Measurements from ENCODE around the gene HLA-DOB.
A peak's percentile ranks its signal among the peaks of the same experiment; 100 is the strongest.

The HLA-DOB gene

DNA sequence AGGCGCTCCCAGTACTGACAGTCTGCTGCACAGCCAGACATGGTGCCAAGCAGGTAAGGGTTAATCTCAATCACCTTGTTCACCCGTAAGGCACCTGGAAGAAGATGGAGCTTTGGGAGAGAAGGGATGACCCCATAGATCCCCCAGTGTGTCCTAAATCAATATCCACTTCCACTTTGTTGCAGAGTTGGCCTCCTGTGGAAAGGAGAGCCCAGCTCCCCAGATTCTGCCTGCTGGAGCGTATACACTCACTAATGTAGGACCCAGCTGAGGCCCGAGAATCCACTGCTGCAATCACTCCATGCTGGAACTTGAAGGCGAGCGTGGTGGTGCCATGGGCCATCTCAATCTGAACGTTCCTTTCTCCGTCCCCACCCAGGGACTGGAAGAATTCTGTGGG, 25.9 kb upstream of the HLA-DOB start:
- TF ChIP-seq SIN3A (IDR thresholded peaks at IDR 0.05; ENCODE audit: borderline replicate concordance, insufficient read depth, low read length) = no peak
- TF ChIP-seq FOXP2 (optimal IDR thresholded peaks at IDR 0.05; ENCODE audit: borderline replicate concordance, extremely low read depth, extremely low read length, insufficient read depth) = no peak
- TF ChIP-seq TAF1 (IDR thresholded peaks at IDR 0.05; ENCODE audit: borderline replicate concordance, insufficient read depth, low read length) = no peak
- TF ChIP-seq POLR2AphosphoS5 (IDR thresholded peaks at IDR 0.05; ENCODE audit: low read depth, low read length) = no peak
- TF ChIP-seq, protein P1, sequence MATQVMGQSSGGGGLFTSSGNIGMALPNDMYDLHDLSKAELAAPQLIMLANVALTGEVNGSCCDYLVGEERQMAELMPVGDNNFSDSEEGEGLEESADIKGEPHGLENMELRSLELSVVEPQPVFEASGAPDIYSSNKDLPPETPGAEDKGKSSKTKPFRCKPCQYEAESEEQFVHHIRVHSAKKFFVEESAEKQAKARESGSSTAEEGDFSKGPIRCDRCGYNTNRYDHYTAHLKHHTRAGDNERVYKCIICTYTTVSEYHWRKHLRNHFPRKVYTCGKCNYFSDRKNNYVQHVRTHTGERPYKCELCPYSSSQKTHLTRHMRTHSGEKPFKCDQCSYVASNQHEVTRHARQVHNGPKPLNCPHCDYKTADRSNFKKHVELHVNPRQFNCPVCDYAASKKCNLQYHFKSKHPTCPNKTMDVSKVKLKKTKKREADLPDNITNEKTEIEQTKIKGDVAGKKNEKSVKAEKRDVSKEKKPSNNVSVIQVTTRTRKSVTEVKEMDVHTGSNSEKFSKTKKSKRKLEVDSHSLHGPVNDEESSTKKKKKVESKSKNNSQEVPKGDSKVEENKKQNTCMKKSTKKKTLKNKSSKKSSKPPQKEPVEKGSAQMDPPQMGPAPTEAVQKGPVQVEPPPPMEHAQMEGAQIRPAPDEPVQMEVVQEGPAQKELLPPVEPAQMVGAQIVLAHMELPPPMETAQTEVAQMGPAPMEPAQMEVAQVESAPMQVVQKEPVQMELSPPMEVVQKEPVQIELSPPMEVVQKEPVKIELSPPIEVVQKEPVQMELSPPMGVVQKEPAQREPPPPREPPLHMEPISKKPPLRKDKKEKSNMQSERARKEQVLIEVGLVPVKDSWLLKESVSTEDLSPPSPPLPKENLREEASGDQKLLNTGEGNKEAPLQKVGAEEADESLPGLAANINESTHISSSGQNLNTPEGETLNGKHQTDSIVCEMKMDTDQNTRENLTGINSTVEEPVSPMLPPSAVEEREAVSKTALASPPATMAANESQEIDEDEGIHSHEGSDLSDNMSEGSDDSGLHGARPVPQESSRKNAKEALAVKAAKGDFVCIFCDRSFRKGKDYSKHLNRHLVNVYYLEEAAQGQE (IDR thresholded peaks at IDR 0.05; ENCODE audit: insufficient read depth in 1 of 2, low read depth in 2 of 2, low read length in 2 of 2) = no peak

DNA sequence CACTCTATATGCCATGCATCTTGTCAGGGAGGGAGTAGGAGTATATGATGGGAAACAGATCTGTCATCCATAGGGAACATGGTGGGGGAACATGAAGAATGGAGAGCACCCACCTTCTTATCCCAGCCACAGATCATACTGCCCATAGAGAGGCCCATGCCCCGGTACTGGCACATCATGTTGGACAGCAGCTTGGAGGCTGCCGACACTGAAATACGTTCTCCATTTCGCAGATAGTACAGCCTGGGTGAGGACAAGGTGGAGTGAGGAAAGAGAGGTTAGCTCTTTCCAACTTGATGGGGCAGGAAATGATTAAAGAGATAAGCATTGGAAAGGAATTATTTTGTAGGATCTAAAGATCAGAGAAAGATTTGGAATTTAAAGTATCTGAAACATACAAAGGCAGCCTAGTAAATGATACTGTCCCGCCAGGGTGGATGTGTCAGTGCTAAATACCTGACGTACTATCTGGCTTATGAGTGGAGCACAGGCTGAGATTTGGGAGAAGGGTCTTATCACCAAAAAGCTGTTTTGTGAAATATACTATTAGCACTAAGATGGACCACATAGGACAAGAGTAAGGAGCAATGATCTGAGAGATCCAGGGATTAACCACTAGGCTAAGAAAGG, 25.3 kb upstream of the HLA-DOB start:
- TF ChIP-seq TAF1 (IDR thresholded peaks at IDR 0.05; ENCODE audit: borderline replicate concordance, insufficient read depth, low read length) = no peak

DNA sequence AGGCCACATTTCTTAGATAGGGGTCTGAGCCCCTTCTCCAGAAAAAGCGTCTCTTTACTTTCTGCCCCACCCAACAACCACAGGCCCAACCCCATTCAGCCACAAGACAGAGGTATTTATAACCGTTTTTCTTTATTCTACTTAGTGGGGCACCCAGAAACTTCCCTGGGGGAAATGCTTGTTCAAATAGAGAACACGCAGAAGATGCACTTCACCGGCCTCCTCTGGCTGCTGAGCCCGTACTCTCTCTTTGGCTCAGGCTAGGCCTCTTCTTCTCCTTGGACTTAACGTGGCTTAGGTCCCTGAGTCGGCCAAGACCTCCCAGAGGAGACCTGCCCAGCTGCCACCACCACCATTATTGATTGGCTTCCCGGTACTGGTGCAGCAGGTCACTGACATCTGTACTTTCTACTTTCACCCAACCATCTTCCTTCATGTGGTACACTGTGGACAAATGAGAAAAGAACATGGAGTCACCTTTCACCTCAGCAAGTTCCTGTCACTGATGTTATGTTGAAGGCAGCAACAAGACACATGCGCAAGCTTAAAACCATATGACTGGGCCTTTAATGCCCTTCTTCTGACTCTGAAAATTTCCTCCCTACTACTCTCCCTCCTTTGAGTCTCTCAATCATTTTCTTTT, 23.9 kb upstream of the HLA-DOB start:
- TF ChIP-seq FOXP2 (optimal IDR thresholded peaks at IDR 0.05; ENCODE audit: borderline replicate concordance, extremely low read depth, extremely low read length, insufficient read depth) (no peak), POLR2AphosphoS5 (IDR thresholded peaks at IDR 0.05; ENCODE audit: low read depth, low read length) (no peak), SIN3A (IDR thresholded peaks at IDR 0.05; ENCODE audit: borderline replicate concordance, insufficient read depth, low read length) (no peak), TAF1 (IDR thresholded peaks at IDR 0.05; ENCODE audit: borderline replicate concordance, insufficient read depth, low read length) (no peak)
- TF ChIP-seq, protein P1 (IDR thresholded peaks at IDR 0.05; ENCODE audit: insufficient read depth in 1 of 2, low read depth in 2 of 2, low read length in 2 of 2) = no peak

- no peak for TF ChIP-seq POLR2AphosphoS5 (IDR thresholded peaks at IDR 0.05; ENCODE audit: low read depth, low read length)
- TF ChIP-seq TAF1 (IDR thresholded peaks at IDR 0.05; ENCODE audit: borderline replicate concordance, insufficient read depth, low read length) = no peak
- TF ChIP-seq, protein P1 (IDR thresholded peaks at IDR 0.05; ENCODE audit: insufficient read depth in 1 of 2, low read depth in 2 of 2, low read length in 2 of 2) = no peak
- no peak for TF ChIP-seq FOXP2 (optimal IDR thresholded peaks at IDR 0.05; ENCODE audit: borderline replicate concordance, extremely low read depth, extremely low read length, insufficient read depth)
- no peak for TF ChIP-seq SIN3A (IDR thresholded peaks at IDR 0.05; ENCODE audit: borderline replicate concordance, insufficient read depth, low read length)
Observed at GRCh38 chr6:32839356-32839755, 22.6 kb upstream of the HLA-DOB start.

- TF ChIP-seq SIN3A (IDR thresholded peaks at IDR 0.05; ENCODE audit: borderline replicate concordance, insufficient read depth, low read length) = peak; percentile 14; the same call in 1 of the 2 replicates
- TF ChIP-seq FOXP2 (optimal IDR thresholded peaks at IDR 0.05; ENCODE audit: borderline replicate concordance, extremely low read depth, extremely low read length, insufficient read depth) = peak; percentile 74
- TF ChIP-seq TAF1 (IDR thresholded peaks at IDR 0.05; ENCODE audit: borderline replicate concordance, insufficient read depth, low read length) = peak; percentile 51; the same call in 1 of the 2 replicates
- TF ChIP-seq, protein P1 (IDR thresholded peaks at IDR 0.05; ENCODE audit: insufficient read depth in 1 of 2, low read depth in 2 of 2, low read length in 2 of 2) = 0 out of 4 replicates have a peak, but pooled peaks of 1 of the 2 experiments have one; percentile 37
- TF ChIP-seq POLR2AphosphoS5 (IDR thresholded peaks at IDR 0.05; ENCODE audit: low read depth, low read length) = peak; percentile 84
Observed at GRCh38 chr6:32838114-32838958, 21.5 kb upstream of the HLA-DOB start, which contains the start of gene TAP2. Gene TAP2 (minus strand): TSS chr6:32838739. CDS start chr6:32838233, 506 bp downstream.

Measured in PFSK-1 (cell line).